ENCODE results near the gene CCNE1. TPM values are rescaled to one million over a fixed set of nuclear protein-coding genes. Genes with fewer than 3 reads are reported as not detected.
A peak's percentile ranks its signal among the peaks of the same experiment; 100 is the strongest.

Gene CCNE1
- total RNA-seq, 2 experiments from 2014 or later = 24.5 to 25.7 TPM

- Mint-ChIP-seq H3K36me3 (ENCODE audit: low read depth) (peaks cover 1% of the 10 kb centered on the region), H3K27ac (peak overlapping the region; percentile 99), H3K4me1 (ENCODE audit: low read depth) (peaks cover 46% of the 10 kb centered on the region), H3K27me3 (no peaks in the 10 kb centered on the region), H3K9me3 (no peaks in the 10 kb centered on the region), H3K4me3 (peak overlapping the region; percentile 69)
- no peak for TF ChIP-seq CTCF (IDR thresholded peaks at IDR 0.05)
- DNase-seq = peak; percentile 84
- ChIA-PET CTCF (interaction anchor here (0.6 to 1.4 kb wide), 5 partner anchors 17 to 121 kb away, joined by 3 to 5 read pairs (median 3); no protein-coding TSS in a partner anchor), POLR2A (interaction anchor here (0.7 to 2.3 kb wide), 6 partner anchors 8 to 181 kb away, joined by 3 to 8 read pairs (median 5); no protein-coding TSS in a partner anchor)
- intact Hi-C loops (cut with micrococcal nuclease) = no loop called here
- peak; percentile 85 for ATAC-seq
Observed at GRCh38 chr19:29837448-29837981, 25.7 kb downstream of the CCNE1 start.

- H3K27ac Mint-ChIP-seq = peak overlapping the region; percentile 99
- no peak for DNase-seq
- H3K4me1 Mint-ChIP-seq (ENCODE audit: low read depth) = peaks cover 45% of the 10 kb centered on the region
- H3K36me3 Mint-ChIP-seq (ENCODE audit: low read depth) = peaks cover 1% of the 10 kb centered on the region
- H3K4me3 Mint-ChIP-seq = no peak overlapping the region
- H3K9me3 Mint-ChIP-seq = no peaks in the 10 kb centered on the region
- ChIA-PET POLR2A (interaction anchor here (0.7 to 2.3 kb wide), 5 partner anchors 8 to 181 kb away, joined by 3 to 8 read pairs (median 6); no protein-coding TSS in a partner anchor), CTCF (interaction anchor here (0.6 to 1.4 kb wide), 4 partner anchors 17 to 121 kb away, joined by 3 to 5 read pairs (median 3); no protein-coding TSS in a partner anchor)
- no peak for TF ChIP-seq CTCF (IDR thresholded peaks at IDR 0.05)
- intact Hi-C loops (cut with micrococcal nuclease) = no loop called here
- no peaks in the 10 kb centered on the region for H3K27me3 Mint-ChIP-seq
- ATAC-seq = no peak
Observed at GRCh38 chr19:29837996-29838395, 26.2 kb downstream of the CCNE1 start.

DNA sequence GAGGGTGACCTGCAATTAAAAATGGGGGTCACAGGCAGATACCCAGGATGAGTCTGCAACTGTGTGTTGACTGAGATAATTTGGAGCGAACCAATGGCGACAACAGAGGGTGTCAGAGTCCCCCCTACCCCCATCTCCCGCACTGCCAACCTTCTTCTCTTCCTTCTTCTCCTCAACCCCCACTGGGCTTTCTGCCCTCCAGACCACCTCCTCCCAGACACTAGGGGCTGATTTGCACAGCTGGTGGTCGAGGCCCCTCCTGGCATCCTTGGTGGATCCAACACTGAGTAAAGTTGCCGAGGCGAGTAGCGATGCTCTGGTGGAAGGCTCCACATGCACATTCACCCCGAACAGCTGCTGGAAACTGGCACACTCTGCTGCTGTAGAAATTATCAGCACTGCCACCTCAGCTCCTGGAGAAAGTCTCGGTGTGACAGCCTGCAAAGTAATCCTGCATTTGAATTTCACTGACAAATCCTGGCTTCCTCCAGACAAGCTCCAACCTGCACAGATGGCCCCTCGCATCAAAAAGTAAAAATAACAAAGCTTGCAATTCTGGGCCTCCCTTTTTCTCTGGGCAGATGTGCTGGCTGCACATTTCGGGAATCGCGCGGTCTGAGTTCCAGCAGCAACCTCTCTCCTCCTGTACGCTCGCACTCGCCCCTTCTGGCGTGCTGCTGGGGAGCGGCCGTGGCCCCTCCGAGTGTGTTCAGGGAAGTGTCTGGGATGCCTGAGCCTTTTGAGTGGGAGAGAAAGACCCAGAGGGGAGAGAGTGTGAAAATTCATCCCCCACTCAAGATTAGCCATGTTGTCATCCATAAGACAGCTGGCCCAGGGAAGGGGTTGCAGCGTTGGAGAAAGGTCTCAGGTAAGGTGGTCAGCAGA is 28.5 kb downstream of the CCNE1 start:
- no peaks in the 10 kb centered on the region for H3K27me3 Mint-ChIP-seq
- no peak overlapping the region for H3K4me3 Mint-ChIP-seq
- no peak for TF ChIP-seq CTCF (IDR thresholded peaks at IDR 0.05)
- H3K9me3 Mint-ChIP-seq = no peaks in the 10 kb centered on the region
- ChIA-PET CTCF (interaction anchor here (2.4 kb wide), 1 partner anchor 17 kb away, joined by 5 read pairs; no protein-coding TSS in a partner anchor), POLR2A (interaction anchor here (0.7 to 1.5 kb wide), 3 partner anchors 15 to 33 kb away, joined by 3 to 4 read pairs (median 3); no protein-coding TSS in a partner anchor)
- intact Hi-C loops (cut with micrococcal nuclease) = no loop called here
- peaks cover 36% of the 10 kb centered on the region for H3K4me1 Mint-ChIP-seq (ENCODE audit: low read depth)
- H3K36me3 Mint-ChIP-seq (ENCODE audit: low read depth) = peaks cover 1% of the 10 kb centered on the region
- H3K27ac Mint-ChIP-seq = no peak overlapping the region
- ATAC-seq = no peak
- DNase-seq = no peak

DNA sequence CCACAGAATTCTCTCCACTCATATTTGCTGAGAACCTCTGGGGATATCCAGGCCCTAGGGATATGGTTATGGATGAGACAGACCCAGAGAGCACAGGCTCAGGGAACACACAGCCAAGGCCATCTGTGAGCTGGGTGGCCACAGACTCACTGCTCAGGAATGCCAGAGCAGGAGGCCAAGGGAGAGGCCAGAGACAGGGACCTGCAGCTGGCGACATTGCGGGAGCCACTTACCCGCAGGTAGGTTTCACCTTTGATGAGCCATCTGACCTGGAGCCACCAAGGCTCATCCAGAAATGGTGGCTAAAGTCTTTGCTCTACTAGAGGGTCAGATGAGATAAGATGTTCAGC is 29.4 kb downstream of the CCNE1 start:
- intact Hi-C loops (cut with micrococcal nuclease) = no loop called here
- H3K4me3 Mint-ChIP-seq = no peak overlapping the region
- H3K27ac Mint-ChIP-seq = no peak overlapping the region

More for the DNA sequence above, 29.4 kb downstream of the CCNE1 start:
- ATAC-seq = no peak
- no peak for DNase-seq
- ChIA-PET CTCF (interaction anchor here (2.4 kb wide), 1 partner anchor 16 kb away, joined by 5 read pairs; no protein-coding TSS in a partner anchor), POLR2A (interaction anchor here (1.3 to 1.5 kb wide), 2 partner anchors 29 to 34 kb away, joined by 3 to 4 read pairs; no protein-coding TSS in a partner anchor)
- peaks cover 1% of the 10 kb centered on the region for H3K36me3 Mint-ChIP-seq (ENCODE audit: low read depth)
- H3K4me1 Mint-ChIP-seq (ENCODE audit: low read depth) = peaks cover 36% of the 10 kb centered on the region
- H3K27me3 Mint-ChIP-seq = no peaks in the 10 kb centered on the region
- H3K9me3 Mint-ChIP-seq = no peaks in the 10 kb centered on the region
- TF ChIP-seq CTCF (IDR thresholded peaks at IDR 0.05) = no peak

Data from activated CD8-positive, alpha-beta T cell treated with anti-CD3 and anti-CD28 coated beads for 36 hours (primary cell).